Gastroesophageal sphincter (tissue), 3 donors: ENCODE measurements around the gene SYNJ2.

ENCODE experiments used
- CTCF ChIP-seq, 4 experiments: fragments of 200-600 bp in 2 of 4; fragments of 450-650 bp in 2 of 4; sonication (generic) in 1 of 4; IDR thresholded peaks; one replicate each; pipeline ENCODE4 v1.5.1; 2017 to 2019; ENCODE audit warnings: antibody characterized with exemption in 4 of 4, mild to moderate bottlenecking in 2 of 4, moderate library complexity in 2 of 4
- POLR2AphosphoS5 ChIP-seq: sonication (generic); formaldehyde crosslinking; IDR thresholded peaks from one replicate; pipeline ENCODE4 v1.6.1; 2017; ENCODE audit warnings: antibody characterized with exemption

- TF ChIP-seq POLR2AphosphoS5 = no peak
- TF ChIP-seq CTCF (IDR thresholded peaks at IDR 0.05) = no peak
Measured at GRCh38 chr6:158050107-158050735, 68.6 kb downstream of the SYNJ2 start.
